Type B pancreatic cell (in vitro differentiated cells): ENCODE results near the gene MCHR2. TPM values are rescaled to one million over a fixed set of nuclear protein-coding genes. Genes with fewer than 3 reads are reported as not detected.

Source experiments
- DNase-seq: peaks from one replicate; pipeline ENCODE4 v3.0.0; 2021; ENCODE audit warnings: mixed read lengths; ENCODE audit not compliant: unreplicated experiment; ENCODE audit errors: extremely low spot score
- H3K27ac Mint-ChIP-seq: 2 replicates; pipeline ENCODE4 v1.8.0; 2021; ENCODE audit warnings: mild to moderate bottlenecking, mixed read lengths
- H3K27me3 Mint-ChIP-seq: 2 replicates; pipeline ENCODE4 v1.8.0; 2021; ENCODE audit warnings: mixed read lengths
- H3K36me3 Mint-ChIP-seq: 2 replicates; pipeline ENCODE4 v1.8.0; 2021; ENCODE audit warnings: mixed read lengths
- H3K4me1 Mint-ChIP-seq: one replicate; pipeline ENCODE4 v1.8.0; 2021; ENCODE audit warnings: mixed read lengths; ENCODE audit not compliant: unreplicated experiment
- H3K4me3 Mint-ChIP-seq: 2 replicates; pipeline ENCODE4 v1.8.0; 2021; ENCODE audit warnings: mild to moderate bottlenecking, mixed read lengths
- H3K9me3 Mint-ChIP-seq: 2 replicates; pipeline ENCODE4 v1.8.0; 2021; ENCODE audit warnings: mixed read lengths
- CTCF ChIP-seq: fragments of 200-600 bp; sonication (generic); conservative IDR thresholded peaks from 2 replicates; pipeline ENCODE4 v1.5.0; 2021; ENCODE audit warnings: antibody characterized with exemption, mild to moderate bottlenecking
- total RNA-seq: library from RNA; stranded (reverse); gene quantifications from 2 replicates; pipeline ENCODE4 v1.2.1, GENCODE V29; 2021; ENCODE audit warnings: low replicate concordance

The MCHR2 gene
- total RNA-seq, 1 donor from 2014 or later: not detected

DNA sequence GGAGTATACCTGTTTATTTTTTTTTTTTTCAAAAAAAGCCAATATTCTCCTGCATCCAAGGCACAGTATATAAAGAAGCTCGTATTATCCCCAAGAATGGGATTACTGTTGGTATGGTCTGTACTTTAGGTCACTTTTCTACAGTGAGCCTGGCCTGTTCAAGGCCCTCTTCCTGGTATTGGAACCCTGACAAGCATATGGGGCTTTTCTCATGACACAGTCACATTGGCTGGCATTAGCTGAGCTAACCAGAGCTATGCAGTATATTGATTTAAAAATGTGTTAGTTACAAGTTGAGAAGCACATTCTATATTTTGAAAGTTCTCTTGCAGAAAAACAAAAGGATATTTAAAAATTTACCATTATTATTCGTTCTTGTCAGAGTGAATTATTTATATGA is 48.0 kb downstream of the MCHR2 start:
- DNase-seq: no peak
- TF ChIP-seq CTCF: no peak
- H3K4me3 Mint-ChIP-seq: no peak overlapping the region
- no peaks in the 10 kb centered on the region for H3K36me3 Mint-ChIP-seq
- H3K27me3 Mint-ChIP-seq: no peaks in the 10 kb centered on the region
- H3K4me1 Mint-ChIP-seq: no peaks in the 10 kb centered on the region
- no peaks in the 10 kb centered on the region for H3K9me3 Mint-ChIP-seq
- H3K27ac Mint-ChIP-seq: no peak overlapping the region

DNA sequence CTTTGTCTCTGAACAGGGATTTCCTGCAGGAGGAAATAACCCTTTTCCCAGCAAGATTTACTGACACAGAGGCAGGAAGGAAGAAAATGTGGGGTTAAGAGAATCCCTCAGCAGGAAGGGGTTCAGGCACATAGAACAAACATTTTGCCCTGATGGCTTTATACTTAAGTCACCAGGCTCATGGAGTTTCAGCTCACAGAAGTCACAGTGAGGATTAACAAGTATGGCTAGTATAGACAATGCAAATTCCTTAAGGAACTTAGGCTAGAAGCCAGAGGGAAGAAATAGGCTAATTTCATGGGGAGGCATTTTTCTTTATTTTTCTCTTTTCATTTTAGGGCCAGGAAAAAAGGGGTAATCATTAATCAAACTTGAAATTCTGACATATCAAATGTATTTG is 50.2 kb downstream of the MCHR2 start:
- no peaks in the 10 kb centered on the region for H3K9me3 Mint-ChIP-seq
- DNase-seq: no peak
- no peaks in the 10 kb centered on the region for H3K36me3 Mint-ChIP-seq
- no peaks in the 10 kb centered on the region for H3K4me1 Mint-ChIP-seq
- H3K4me3 Mint-ChIP-seq: no peak overlapping the region
- no peak overlapping the region for H3K27ac Mint-ChIP-seq
- no peaks in the 10 kb centered on the region for H3K27me3 Mint-ChIP-seq
- TF ChIP-seq CTCF: no peak

DNA sequence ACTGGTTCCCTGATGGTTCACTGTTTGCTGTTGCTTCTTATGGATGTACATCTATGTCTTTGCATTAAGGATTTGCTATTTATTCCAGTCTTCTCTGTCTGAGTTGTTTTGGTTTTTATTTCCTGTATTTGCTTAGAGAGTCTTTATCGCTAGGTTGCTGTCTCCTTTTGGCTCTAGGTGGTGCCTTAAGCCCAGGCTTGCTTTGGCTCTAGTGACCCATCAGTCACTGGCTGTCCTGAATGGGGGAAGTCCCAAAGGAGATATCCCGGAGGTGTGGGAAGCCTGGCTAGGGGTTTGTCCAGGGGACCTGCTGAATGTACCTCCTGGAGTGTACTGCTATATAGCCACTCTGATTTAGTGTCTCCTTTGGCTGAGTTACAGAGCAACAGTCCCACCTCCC is 53.4 kb downstream of the MCHR2 start:
- no peaks in the 10 kb centered on the region for H3K4me1 Mint-ChIP-seq
- H3K36me3 Mint-ChIP-seq: no peaks in the 10 kb centered on the region
- H3K4me3 Mint-ChIP-seq: no peak overlapping the region
- no peak for DNase-seq
- TF ChIP-seq CTCF: no peak
- H3K9me3 Mint-ChIP-seq: no peaks in the 10 kb centered on the region
- H3K27me3 Mint-ChIP-seq: no peaks in the 10 kb centered on the region
- H3K27ac Mint-ChIP-seq: no peak overlapping the region

GRCh38 chr6:99933129-99933528 is 60.9 kb downstream of the MCHR2 start:
- Mint-ChIP-seq H3K4me3 (no peak overlapping the region), H3K4me1 (no peaks in the 10 kb centered on the region), H3K27me3 (no peaks in the 10 kb centered on the region), H3K9me3 (no peaks in the 10 kb centered on the region), H3K27ac (no peak overlapping the region), H3K36me3 (no peaks in the 10 kb centered on the region)
- no peak for TF ChIP-seq CTCF
- DNase-seq: no peak

DNA sequence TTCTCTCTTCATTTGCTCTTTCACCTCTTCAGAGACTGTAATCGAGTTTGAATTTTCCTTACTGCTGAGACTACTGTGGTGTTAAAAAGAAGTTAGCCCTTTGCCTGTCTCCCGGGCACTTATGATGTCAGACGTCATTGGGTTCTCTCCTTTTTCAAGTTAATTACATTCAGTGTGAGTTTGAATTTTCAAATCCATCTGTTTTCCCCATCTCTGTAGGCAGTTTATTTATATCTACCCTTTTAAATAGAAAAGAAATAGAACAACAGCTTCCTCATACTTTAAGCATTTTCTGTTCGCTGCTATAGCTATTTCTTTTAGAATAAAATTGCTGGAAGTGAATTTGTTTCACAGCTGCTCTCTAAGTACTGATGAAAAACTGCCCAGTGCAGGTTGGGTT is 81.4 kb downstream of the MCHR2 start:
- no peak for TF ChIP-seq CTCF
- Mint-ChIP-seq H3K4me1 (no peaks in the 10 kb centered on the region), H3K4me3 (no peak overlapping the region), H3K27me3 (peaks cover 2% of the 10 kb centered on the region), H3K27ac (no peak overlapping the region), H3K36me3 (no peaks in the 10 kb centered on the region), H3K9me3 (no peaks in the 10 kb centered on the region)
- DNase-seq: no peak
